ENCODE results near the gene PTPRN2. TPM values are rescaled to one million over a fixed set of nuclear protein-coding genes. Genes with fewer than 3 reads are reported as not detected.

PTPRN2 gene
- total RNA-seq, 1 experiment from 2014 or later = not detected

- Histone ChIP-seq H3K4me1 (replicated peaks; ENCODE audit: insufficient read depth) (no peaks in the 10 kb centered on the region), H3K79me2 (ENCODE audit: low read depth) (no peaks in the 10 kb centered on the region), H2AFZ (no peak overlapping the region), H3K9me3 (ENCODE audit: insufficient read depth, low read depth) (0 out of 2 replicates have a peak, but pooled peaks cover 3% of the 10 kb centered on the region), H3K36me3 (ENCODE audit: low read depth) (no peaks in the 10 kb centered on the region), H3K4me2 (no peak overlapping the region), H3F3A (ENCODE audit: insufficient read depth, low read depth) (no peaks in the 10 kb centered on the region), H3K9me2 (ENCODE audit: insufficient read depth) (no peaks in the 10 kb centered on the region), H3K27me3 (ENCODE audit: insufficient read depth, low read depth) (peaks cover 94% of the 10 kb centered on the region), H3K27ac (no peak overlapping the region), H4K20me1 (ENCODE audit: insufficient read depth) (no peaks in the 10 kb centered on the region), H3K4me3 (no peak overlapping the region)
- ChIA-PET CTCF (no interaction called here), POLR2A (ENCODE audit: unreplicated experiment) (no interaction called here)
- intact Hi-C loops (cut with micrococcal nuclease; ENCODE audit: unreplicated experiment) = no loop called here
- BruUV-seq (replicated peaks) = no TSS peak
- no peak for TF ChIP-seq EZH2 (IDR thresholded peaks at IDR 0.05; ENCODE audit: low read depth)
- TF ChIP-seq CTCF (conservative IDR thresholded peaks at IDR 0.05) = no peak
- no peak for DNase-seq
Measured at GRCh38 chr7:157770716-157771320, 816.8 kb downstream of the PTPRN2 start.

GRCh38 chr7:157769526-157770215 is 818.0 kb downstream of the PTPRN2 start:
- H3K27me3 ChIP-seq (ENCODE audit: insufficient read depth, low read depth) = peaks cover 83% of the 10 kb centered on the region
- no TSS peak for BruUV-seq (replicated peaks)
- H3F3A ChIP-seq (ENCODE audit: insufficient read depth, low read depth) = no peaks in the 10 kb centered on the region
- H4K20me1 ChIP-seq (ENCODE audit: insufficient read depth) = no peaks in the 10 kb centered on the region
- intact Hi-C loops (cut with micrococcal nuclease; ENCODE audit: unreplicated experiment) = no loop called here
- TF ChIP-seq CTCF (conservative IDR thresholded peaks at IDR 0.05) (no peak), EZH2 (IDR thresholded peaks at IDR 0.05; ENCODE audit: low read depth) (no peak)
- no peak overlapping the region for H2AFZ ChIP-seq
- H3K4me1 ChIP-seq (replicated peaks; ENCODE audit: insufficient read depth) = no peaks in the 10 kb centered on the region
- H3K9me2 ChIP-seq (ENCODE audit: insufficient read depth) = no peaks in the 10 kb centered on the region
- ChIA-PET CTCF (no interaction called here), POLR2A (ENCODE audit: unreplicated experiment) (no interaction called here)
- DNase-seq = no peak
- H3K4me2 ChIP-seq = no peak overlapping the region
- no peak overlapping the region for H3K4me3 ChIP-seq
- H3K79me2 ChIP-seq (ENCODE audit: low read depth) = no peaks in the 10 kb centered on the region
- H3K36me3 ChIP-seq (ENCODE audit: low read depth) = no peaks in the 10 kb centered on the region
- 0 out of 2 replicates have a peak, but pooled peaks cover 3% of the 10 kb centered on the region for H3K9me3 ChIP-seq (ENCODE audit: insufficient read depth, low read depth)
- H3K27ac ChIP-seq = no peak overlapping the region

DNA sequence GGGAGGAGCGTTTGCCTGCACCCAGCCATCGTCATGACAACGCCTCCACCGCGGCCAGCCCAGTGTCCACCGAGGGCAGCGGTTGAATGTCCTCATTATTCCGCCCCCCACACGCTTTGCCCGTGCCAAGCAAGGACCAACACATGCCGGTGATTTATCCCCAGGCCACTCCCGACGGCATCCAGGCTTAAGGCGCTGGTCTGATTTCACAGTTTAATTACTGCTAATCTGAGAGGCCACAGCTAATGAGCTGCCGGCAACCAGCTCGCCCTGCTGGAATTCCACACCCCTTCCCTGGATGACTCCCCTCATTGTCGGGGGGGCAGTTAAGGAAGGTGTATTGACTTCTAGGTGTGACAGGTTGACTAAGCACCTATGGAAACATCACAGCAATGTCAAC is 818.5 kb downstream of the PTPRN2 start:
- ChIA-PET CTCF (no interaction called here), POLR2A (ENCODE audit: unreplicated experiment) (no interaction called here)
- H3K27me3 ChIP-seq (ENCODE audit: insufficient read depth, low read depth) = peaks cover 78% of the 10 kb centered on the region
- no peak overlapping the region for H3K4me3 ChIP-seq
- no peaks in the 10 kb centered on the region for H3F3A ChIP-seq (ENCODE audit: insufficient read depth, low read depth)
- TF ChIP-seq EZH2 (IDR thresholded peaks at IDR 0.05; ENCODE audit: low read depth) = peak; percentile 46; the same call in 1 of the 2 replicates
- TF ChIP-seq CTCF (conservative IDR thresholded peaks at IDR 0.05) = no peak
- no peak for DNase-seq
- H3K9me3 ChIP-seq (ENCODE audit: insufficient read depth, low read depth) = 0 out of 2 replicates have a peak, but pooled peaks cover 6% of the 10 kb centered on the region
- H3K27ac ChIP-seq = no peak overlapping the region
- H2AFZ ChIP-seq = no peak overlapping the region
- H3K9me2 ChIP-seq (ENCODE audit: insufficient read depth) = no peaks in the 10 kb centered on the region
- no peak overlapping the region for H3K4me2 ChIP-seq
- H4K20me1 ChIP-seq (ENCODE audit: insufficient read depth) = no peaks in the 10 kb centered on the region
- H3K4me1 ChIP-seq (replicated peaks; ENCODE audit: insufficient read depth) = no peaks in the 10 kb centered on the region
- H3K36me3 ChIP-seq (ENCODE audit: low read depth) = no peaks in the 10 kb centered on the region
- intact Hi-C loops (cut with micrococcal nuclease; ENCODE audit: unreplicated experiment) = no loop called here
- no TSS peak for BruUV-seq (replicated peaks)
- H3K79me2 ChIP-seq (ENCODE audit: low read depth) = no peaks in the 10 kb centered on the region

All from PC-9 (cell line).